ENCODE results near the gene MRM2. TPM values are rescaled to one million over a fixed set of nuclear protein-coding genes. Genes with fewer than 3 reads are reported as not detected.

Gene MRM2
- total RNA-seq, 1 experiment from 2014 or later, result 34.7 TPM

DNA sequence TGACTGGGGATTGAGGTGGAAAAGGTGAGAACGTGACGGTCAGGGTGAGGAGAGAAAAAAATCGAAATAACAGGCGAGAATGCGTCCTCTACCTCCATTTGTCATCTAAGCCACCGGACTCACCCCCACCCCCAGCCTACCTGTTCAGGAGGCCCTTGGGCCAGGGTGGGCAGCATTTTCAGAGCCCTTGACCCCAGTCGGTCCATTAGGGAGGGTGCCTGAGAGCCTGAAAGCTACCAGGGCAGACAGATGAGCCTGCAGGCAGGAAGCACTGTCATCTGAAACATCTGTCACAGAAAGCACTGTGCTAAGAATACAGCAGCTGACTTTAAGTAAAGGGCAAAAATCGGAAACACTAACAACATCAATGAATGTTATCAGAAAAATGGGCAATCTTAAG lies 56.3 kb downstream of the MRM2 start:
- CTCF ChIA-PET, result no interaction called here

More for the DNA sequence above, 56.3 kb downstream of the MRM2 start:
- Histone ChIP-seq H3K79me2 (ENCODE audit: insufficient read depth, low read length) (peaks cover 8% of the 10 kb centered on the region; the same call in 1 of the 2 replicates), H3K27me3 (ENCODE audit: insufficient read depth, low read length) (no peaks in the 10 kb centered on the region), H3K4me3 (replicated peaks in 1 of 2; ENCODE audit: low read depth in 1 of 2, low read length in 2 of 2) (no peak overlapping the region), H2AFZ (ENCODE audit: low read depth, low read length, poor library complexity, severe bottlenecking) (no peak overlapping the region), H3K4me1 (ENCODE audit: control insufficient read depth in 1 of 2, insufficient read depth in 2 of 2, low read length in 2 of 2) (no peaks in the 10 kb centered on the region), H3K9me3 (ENCODE audit: control insufficient read depth in 1 of 2, insufficient read depth in 1 of 2, low read depth in 1 of 2, low read length in 2 of 2) (no peaks in the 10 kb centered on the region), H4K20me1 (ENCODE audit: insufficient read depth) (no peaks in the 10 kb centered on the region), H3K27ac (ENCODE audit: low read depth, low read length) (no peak overlapping the region), H3K36me3 (ENCODE audit: control insufficient read depth in 1 of 2, insufficient read depth in 2 of 2, low read length in 2 of 2) (peaks cover 0 to 13% of the 10 kb centered on the region in 2 experiments; a peak in 2 of 4 replicates), H3K9me2 (ENCODE audit: insufficient read depth) (no peaks in the 10 kb centered on the region), H3K9ac (ENCODE audit: low read length) (no peak overlapping the region), H3K4me2 (ENCODE audit: low read length) (no peak overlapping the region)
- no TSS peak for BruUV-seq (replicated peaks)
- TF ChIP-seq ELF1 (IDR thresholded peaks at IDR 0.05; ENCODE audit: borderline replicate concordance, low read depth) (no peak), SRF (IDR thresholded peaks at IDR 0.05; ENCODE audit: low read depth) (no peak), CEBPB (IDR thresholded peaks at IDR 0.05; ENCODE audit: low read depth) (no peak), FOSL1 (IDR thresholded peaks at IDR 0.05; ENCODE audit: low read depth) (no peak), RAD21 (IDR thresholded peaks at IDR 0.05; ENCODE audit: low read depth) (no peak), EZH2 (IDR thresholded peaks at IDR 0.05) (no peak), ZFX (IDR thresholded peaks at IDR 0.05) (no peak), SP1 (IDR thresholded peaks at IDR 0.05; ENCODE audit: low read depth) (no peak), SIN3A (IDR thresholded peaks at IDR 0.05; ENCODE audit: low read depth) (no peak), POLR2A (IDR thresholded peaks at IDR 0.05; ENCODE audit: borderline replicate concordance, extremely low read depth, insufficient read depth, insufficient read length) (no peak), POLR2AphosphoS5 (IDR thresholded peaks at IDR 0.05; ENCODE audit: low read depth, low read length) (no peak), JUND (IDR thresholded peaks at IDR 0.05) (no peak), YY1 (IDR thresholded peaks at IDR 0.05; ENCODE audit: extremely low read depth, insufficient replicate concordance, low read depth, low read length) (no peak)
- TF ChIP-seq, protein P1, sequence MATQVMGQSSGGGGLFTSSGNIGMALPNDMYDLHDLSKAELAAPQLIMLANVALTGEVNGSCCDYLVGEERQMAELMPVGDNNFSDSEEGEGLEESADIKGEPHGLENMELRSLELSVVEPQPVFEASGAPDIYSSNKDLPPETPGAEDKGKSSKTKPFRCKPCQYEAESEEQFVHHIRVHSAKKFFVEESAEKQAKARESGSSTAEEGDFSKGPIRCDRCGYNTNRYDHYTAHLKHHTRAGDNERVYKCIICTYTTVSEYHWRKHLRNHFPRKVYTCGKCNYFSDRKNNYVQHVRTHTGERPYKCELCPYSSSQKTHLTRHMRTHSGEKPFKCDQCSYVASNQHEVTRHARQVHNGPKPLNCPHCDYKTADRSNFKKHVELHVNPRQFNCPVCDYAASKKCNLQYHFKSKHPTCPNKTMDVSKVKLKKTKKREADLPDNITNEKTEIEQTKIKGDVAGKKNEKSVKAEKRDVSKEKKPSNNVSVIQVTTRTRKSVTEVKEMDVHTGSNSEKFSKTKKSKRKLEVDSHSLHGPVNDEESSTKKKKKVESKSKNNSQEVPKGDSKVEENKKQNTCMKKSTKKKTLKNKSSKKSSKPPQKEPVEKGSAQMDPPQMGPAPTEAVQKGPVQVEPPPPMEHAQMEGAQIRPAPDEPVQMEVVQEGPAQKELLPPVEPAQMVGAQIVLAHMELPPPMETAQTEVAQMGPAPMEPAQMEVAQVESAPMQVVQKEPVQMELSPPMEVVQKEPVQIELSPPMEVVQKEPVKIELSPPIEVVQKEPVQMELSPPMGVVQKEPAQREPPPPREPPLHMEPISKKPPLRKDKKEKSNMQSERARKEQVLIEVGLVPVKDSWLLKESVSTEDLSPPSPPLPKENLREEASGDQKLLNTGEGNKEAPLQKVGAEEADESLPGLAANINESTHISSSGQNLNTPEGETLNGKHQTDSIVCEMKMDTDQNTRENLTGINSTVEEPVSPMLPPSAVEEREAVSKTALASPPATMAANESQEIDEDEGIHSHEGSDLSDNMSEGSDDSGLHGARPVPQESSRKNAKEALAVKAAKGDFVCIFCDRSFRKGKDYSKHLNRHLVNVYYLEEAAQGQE (IDR thresholded peaks at IDR 0.05; ENCODE audit: low read depth), result no peak
- TF ChIP-seq, protein P2, sequence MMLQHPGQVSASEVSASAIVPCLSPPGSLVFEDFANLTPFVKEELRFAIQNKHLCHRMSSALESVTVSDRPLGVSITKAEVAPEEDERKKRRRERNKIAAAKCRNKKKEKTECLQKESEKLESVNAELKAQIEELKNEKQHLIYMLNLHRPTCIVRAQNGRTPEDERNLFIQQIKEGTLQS (IDR thresholded peaks at IDR 0.05), result no peak
- TF ChIP-seq, protein P3, sequence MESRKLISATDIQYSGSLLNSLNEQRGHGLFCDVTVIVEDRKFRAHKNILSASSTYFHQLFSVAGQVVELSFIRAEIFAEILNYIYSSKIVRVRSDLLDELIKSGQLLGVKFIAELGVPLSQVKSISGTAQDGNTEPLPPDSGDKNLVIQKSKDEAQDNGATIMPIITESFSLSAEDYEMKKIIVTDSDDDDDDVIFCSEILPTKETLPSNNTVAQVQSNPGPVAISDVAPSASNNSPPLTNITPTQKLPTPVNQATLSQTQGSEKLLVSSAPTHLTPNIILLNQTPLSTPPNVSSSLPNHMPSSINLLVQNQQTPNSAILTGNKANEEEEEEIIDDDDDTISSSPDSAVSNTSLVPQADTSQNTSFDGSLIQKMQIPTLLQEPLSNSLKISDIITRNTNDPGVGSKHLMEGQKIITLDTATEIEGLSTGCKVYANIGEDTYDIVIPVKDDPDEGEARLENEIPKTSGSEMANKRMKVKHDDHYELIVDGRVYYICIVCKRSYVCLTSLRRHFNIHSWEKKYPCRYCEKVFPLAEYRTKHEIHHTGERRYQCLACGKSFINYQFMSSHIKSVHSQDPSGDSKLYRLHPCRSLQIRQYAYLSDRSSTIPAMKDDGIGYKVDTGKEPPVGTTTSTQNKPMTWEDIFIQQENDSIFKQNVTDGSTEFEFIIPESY (IDR thresholded peaks at IDR 0.05; ENCODE audit: extremely low read depth, insufficient replicate concordance, low read length), result no peak
- TF ChIP-seq, protein P4, sequence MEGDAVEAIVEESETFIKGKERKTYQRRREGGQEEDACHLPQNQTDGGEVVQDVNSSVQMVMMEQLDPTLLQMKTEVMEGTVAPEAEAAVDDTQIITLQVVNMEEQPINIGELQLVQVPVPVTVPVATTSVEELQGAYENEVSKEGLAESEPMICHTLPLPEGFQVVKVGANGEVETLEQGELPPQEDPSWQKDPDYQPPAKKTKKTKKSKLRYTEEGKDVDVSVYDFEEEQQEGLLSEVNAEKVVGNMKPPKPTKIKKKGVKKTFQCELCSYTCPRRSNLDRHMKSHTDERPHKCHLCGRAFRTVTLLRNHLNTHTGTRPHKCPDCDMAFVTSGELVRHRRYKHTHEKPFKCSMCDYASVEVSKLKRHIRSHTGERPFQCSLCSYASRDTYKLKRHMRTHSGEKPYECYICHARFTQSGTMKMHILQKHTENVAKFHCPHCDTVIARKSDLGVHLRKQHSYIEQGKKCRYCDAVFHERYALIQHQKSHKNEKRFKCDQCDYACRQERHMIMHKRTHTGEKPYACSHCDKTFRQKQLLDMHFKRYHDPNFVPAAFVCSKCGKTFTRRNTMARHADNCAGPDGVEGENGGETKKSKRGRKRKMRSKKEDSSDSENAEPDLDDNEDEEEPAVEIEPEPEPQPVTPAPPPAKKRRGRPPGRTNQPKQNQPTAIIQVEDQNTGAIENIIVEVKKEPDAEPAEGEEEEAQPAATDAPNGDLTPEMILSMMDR (IDR thresholded peaks at IDR 0.05 in 2 of 3, conservative IDR thresholded peaks at IDR 0.05 in 1 of 3; ENCODE audit: borderline replicate concordance in 1 of 3, insufficient read depth in 1 of 3, low read depth in 2 of 3, low read length in 2 of 3), result no peak
- TF ChIP-seq, protein P5, sequence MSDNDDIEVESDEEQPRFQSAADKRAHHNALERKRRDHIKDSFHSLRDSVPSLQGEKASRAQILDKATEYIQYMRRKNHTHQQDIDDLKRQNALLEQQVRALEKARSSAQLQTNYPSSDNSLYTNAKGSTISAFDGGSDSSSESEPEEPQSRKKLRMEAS (IDR thresholded peaks at IDR 0.05), result no peak
- no peak for DNase-seq (ENCODE audit: low read depth, low spot score)
- ChIA-PET RAD21 (ENCODE audit: low non-redundant PET in 1 of 2, low total read pairs in 2 of 2, uncharacterized antibody in 2 of 2, unreplicated experiment in 2 of 2) (no interaction called here), POLR2A (no interaction called here)
- intact Hi-C loops (cut with micrococcal nuclease), result no loop called here
- ATAC-seq, result no peak

All from HCT116 (cell line).